ENCODE data around the gene ELOA. TPM values are rescaled to one million over a fixed set of nuclear protein-coding genes. Genes with fewer than 3 reads are reported as not detected.

Gene ELOA
- total RNA-seq, 1 donor from 2014 or later = 29.1 TPM

DNA sequence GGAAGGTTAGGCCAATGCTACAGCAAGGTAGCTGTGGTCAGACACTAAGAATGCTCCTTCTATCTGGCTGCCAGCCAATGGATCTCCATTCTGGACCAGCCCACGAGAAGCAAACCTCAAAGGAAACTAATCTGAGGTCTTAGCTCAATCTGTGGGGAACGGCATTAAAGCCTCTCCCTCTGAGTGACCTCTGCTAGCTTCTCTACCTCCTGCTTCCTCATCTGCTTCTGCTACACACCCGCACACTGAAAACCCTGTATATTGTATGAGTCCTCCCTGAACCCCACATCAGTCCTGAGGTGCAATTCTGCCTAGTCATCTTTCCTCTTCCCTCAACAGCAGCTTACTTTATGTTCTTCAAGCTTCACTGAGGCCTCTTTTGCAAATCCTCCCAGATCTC, 64.2 kb downstream of the ELOA start:
- Histone ChIP-seq H3K9me3 (replicated peaks) (no peaks in the 10 kb centered on the region), H3K4me1 (peaks cover 18% of the 10 kb centered on the region), H3K4me3 (no peak overlapping the region), H3K27me3 (ENCODE audit: low read depth) (no peaks in the 10 kb centered on the region), H3K27ac (replicated peaks) (no peak overlapping the region), H3K36me3 (peaks cover 48% of the 10 kb centered on the region)
- no peak for DNase-seq
- intact Hi-C loops (cut with micrococcal nuclease) = no loop called here
- TF ChIP-seq, protein P1, sequence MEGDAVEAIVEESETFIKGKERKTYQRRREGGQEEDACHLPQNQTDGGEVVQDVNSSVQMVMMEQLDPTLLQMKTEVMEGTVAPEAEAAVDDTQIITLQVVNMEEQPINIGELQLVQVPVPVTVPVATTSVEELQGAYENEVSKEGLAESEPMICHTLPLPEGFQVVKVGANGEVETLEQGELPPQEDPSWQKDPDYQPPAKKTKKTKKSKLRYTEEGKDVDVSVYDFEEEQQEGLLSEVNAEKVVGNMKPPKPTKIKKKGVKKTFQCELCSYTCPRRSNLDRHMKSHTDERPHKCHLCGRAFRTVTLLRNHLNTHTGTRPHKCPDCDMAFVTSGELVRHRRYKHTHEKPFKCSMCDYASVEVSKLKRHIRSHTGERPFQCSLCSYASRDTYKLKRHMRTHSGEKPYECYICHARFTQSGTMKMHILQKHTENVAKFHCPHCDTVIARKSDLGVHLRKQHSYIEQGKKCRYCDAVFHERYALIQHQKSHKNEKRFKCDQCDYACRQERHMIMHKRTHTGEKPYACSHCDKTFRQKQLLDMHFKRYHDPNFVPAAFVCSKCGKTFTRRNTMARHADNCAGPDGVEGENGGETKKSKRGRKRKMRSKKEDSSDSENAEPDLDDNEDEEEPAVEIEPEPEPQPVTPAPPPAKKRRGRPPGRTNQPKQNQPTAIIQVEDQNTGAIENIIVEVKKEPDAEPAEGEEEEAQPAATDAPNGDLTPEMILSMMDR (IDR thresholded peaks at IDR 0.05; ENCODE audit: borderline replicate concordance) = no peak

DNA sequence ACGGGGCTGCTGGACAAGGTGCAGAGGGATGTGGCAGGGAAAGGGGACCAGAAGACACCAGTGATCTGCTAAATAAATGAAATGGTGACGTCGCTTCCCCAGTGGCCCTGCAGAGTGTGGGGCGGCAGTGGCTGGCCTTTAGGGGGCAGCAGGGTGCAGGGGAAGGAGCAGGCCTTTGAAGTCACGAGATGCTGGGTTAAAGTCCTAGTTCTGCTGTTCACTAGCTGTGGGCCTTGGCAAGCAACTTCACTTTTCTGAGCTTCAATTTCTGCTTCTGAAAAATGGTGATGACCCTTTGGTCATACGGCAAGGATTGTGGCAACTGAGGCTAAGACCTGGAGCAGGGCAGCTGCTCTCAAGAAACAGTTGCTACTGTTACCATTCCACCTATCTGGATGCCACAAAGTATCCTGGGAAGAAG, 66.5 kb downstream of the ELOA start:
- Histone ChIP-seq H3K4me3 (no peak overlapping the region), H3K27me3 (ENCODE audit: low read depth) (no peaks in the 10 kb centered on the region), H3K27ac (replicated peaks) (peak overlapping the region; percentile 30), H3K9me3 (replicated peaks) (no peaks in the 10 kb centered on the region), H3K36me3 (peaks cover 58% of the 10 kb centered on the region), H3K4me1 (peaks cover 18% of the 10 kb centered on the region)
- intact Hi-C loops (cut with micrococcal nuclease) = no loop called here
- peak; percentile 75 for DNase-seq
- TF ChIP-seq, protein P1 (IDR thresholded peaks at IDR 0.05; ENCODE audit: borderline replicate concordance) = peak; percentile 84

DNA sequence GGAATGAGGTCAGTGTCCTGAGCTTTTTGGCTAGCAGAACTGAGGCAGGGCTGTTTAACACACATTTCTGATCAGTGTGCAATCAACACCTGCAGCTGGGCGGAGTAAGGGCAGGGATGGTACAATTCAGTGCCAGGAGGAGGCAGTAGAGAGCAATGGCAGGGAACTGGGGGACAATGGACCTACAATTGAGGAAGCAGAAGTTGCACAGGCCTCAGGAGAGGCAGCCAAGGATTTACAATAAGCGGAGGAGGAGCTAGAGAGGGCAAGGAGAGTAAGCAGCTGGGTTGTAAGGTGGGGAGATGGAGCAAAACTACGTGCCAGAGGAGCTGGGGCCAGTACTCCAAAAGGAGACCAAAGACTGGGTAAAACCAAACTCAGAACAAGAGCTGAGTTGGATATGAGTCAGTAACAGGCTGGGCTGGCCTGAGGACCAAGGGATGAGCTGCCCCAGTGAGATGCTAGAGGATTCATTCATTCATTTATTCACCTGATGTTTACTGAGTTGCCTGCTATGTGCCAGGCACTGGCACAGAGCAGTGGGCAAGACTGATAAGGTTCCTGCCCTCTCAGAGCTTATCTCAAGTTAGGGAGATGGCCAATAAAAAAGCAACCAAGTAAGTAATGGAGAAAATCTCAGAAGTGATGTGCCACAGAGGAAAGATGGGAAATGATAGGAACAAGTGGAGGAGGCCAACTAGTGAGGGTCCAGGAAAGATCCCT, 67.7 kb downstream of the ELOA start:
- no peak overlapping the region for H3K27ac ChIP-seq (replicated peaks)
- no peak for DNase-seq
- peaks cover 69% of the 10 kb centered on the region for H3K36me3 ChIP-seq
- H3K4me3 ChIP-seq = no peak overlapping the region
- TF ChIP-seq, protein P1 (IDR thresholded peaks at IDR 0.05; ENCODE audit: borderline replicate concordance) = peak; percentile 62
- no peaks in the 10 kb centered on the region for H3K27me3 ChIP-seq (ENCODE audit: low read depth)
- H3K4me1 ChIP-seq = peaks cover 18% of the 10 kb centered on the region
- H3K9me3 ChIP-seq (replicated peaks) = no peaks in the 10 kb centered on the region
- intact Hi-C loops (cut with micrococcal nuclease) = no loop called here

Other genes starting within 250 kb of the ELOA start
- 0.16 TPM for gene E2F2, start 212.2 kb upstream of the ELOA start, total RNA-seq
- 75.2 TPM for gene ID3, start 184.0 kb upstream of the ELOA start, total RNA-seq
- gene RPL11, start 51.7 kb upstream of the ELOA start, total RNA-seq = 684 TPM
- 40.3 TPM for gene PITHD1, start 34.9 kb downstream of the ELOA start, total RNA-seq
- 26.2 TPM for gene LYPLA2, start 47.7 kb downstream of the ELOA start, total RNA-seq
- 6.3 TPM for gene GALE, start 57.3 kb downstream of the ELOA start, total RNA-seq
- gene HMGCL, start 82.0 kb downstream of the ELOA start, total RNA-seq = 31.9 TPM
- gene FUCA1, start 124.8 kb downstream of the ELOA start, total RNA-seq = 11.4 TPM
- not detected for gene CNR2, start 169.9 kb downstream of the ELOA start, total RNA-seq
- 92.3 TPM for gene PNRC2, start 216.4 kb downstream of the ELOA start, total RNA-seq
- gene SRSF10, start 236.9 kb downstream of the ELOA start, total RNA-seq = 56.5 TPM

Measured in left ventricle myocardium inferior (tissue), 1 donor.